ENCODE measurements around the gene TRPV2.
"Not testable (repeated sequence)": the region's sequence is repeated elsewhere in the genome, so short reads cannot be mapped to it uniquely, and the experiment has no call there.

The TRPV2 gene

GRCh38 chr17:16415031-16415924 lies at the start of gene TRPV2:
TSS of gene TRPV2 (plus strand) at chr17:16415571. CDS start at chr17:16417669, 2,098 bp downstream.
- peak; percentile 51 for DNase-seq

GRCh38 chr17:16371742-16372141 lies 43.6 kb upstream of the TRPV2 start:
- no peak for DNase-seq

GRCh38 chr17:16374146-16374938 lies 41.0 kb upstream of the TRPV2 start:
- DNase-seq: no peak

GRCh38 chr17:16377941-16378341 lies 37.4 kb upstream of the TRPV2 start:
- no peak for DNase-seq

GRCh38 chr17:16378636-16379282 lies 36.6 kb upstream of the TRPV2 start:
- DNase-seq: no peak

GRCh38 chr17:16379654-16380053 lies 35.7 kb upstream of the TRPV2 start:
- no peak for DNase-seq

- DNase-seq: peak; percentile 99
Observed at GRCh38 chr17:16380640-16381495, 34.5 kb upstream of the TRPV2 start, which contains the start of gene UBB. TSS of gene UBB (plus strand) at chr17:16381091. CDS start at chr17:16381908, 817 bp downstream.

- DNase-seq: no peak
Observed at GRCh38 chr17:16381496-16381820, 33.9 kb upstream of the TRPV2 start.

GRCh38 chr17:16383216-16383615 lies 32.2 kb upstream of the TRPV2 start:
- DNase-seq: no peak

- DNase-seq: no peak
Observed at GRCh38 chr17:16383772-16384287, 31.5 kb upstream of the TRPV2 start.

- DNase-seq: no peak
Observed at GRCh38 chr17:16384557-16384956, 30.8 kb upstream of the TRPV2 start.

GRCh38 chr17:16386126-16386507 lies 29.3 kb upstream of the TRPV2 start:
- DNase-seq: not testable (repeated sequence)

GRCh38 chr17:16391451-16391850 lies 23.9 kb upstream of the TRPV2 start:
- no peak for DNase-seq

GRCh38 chr17:16392491-16392890 lies 22.9 kb upstream of the TRPV2 start:
- not testable (repeated sequence) for DNase-seq

GRCh38 chr17:16395887-16396286 lies 19.5 kb upstream of the TRPV2 start:
- not testable (repeated sequence) for DNase-seq

- not testable (repeated sequence) for DNase-seq
Observed at GRCh38 chr17:16396693-16397092, 18.7 kb upstream of the TRPV2 start.

GRCh38 chr17:16398270-16399267 lies 16.8 kb upstream of the TRPV2 start:
- no peak for DNase-seq

- DNase-seq: not testable (repeated sequence)
Observed at GRCh38 chr17:16403847-16404246, 11.5 kb upstream of the TRPV2 start.

- DNase-seq: no peak
Observed at GRCh38 chr17:16406742-16407674, 8.4 kb upstream of the TRPV2 start.

All from CD4-positive, alpha-beta T cell treated with Interleukin-4 for 4 hours (primary cell).